K562 (cell line): ENCODE data around the gene PSMG3. TPM values are rescaled to one million over a fixed set of nuclear protein-coding genes. Genes with fewer than 3 reads are reported as not detected.

ENCODE experiments used
- ATAC-seq: fragments of 200-7000 bp; cut with Tn5 transposase; 3 replicates; pipeline ENCODE4 v1.9.1; 2020; ENCODE audit warnings: moderate library complexity
- BruUV-seq: library from RNA; stranded (reverse); fragments of 400-500 nt; replicated peaks from 2 replicates; lab custom pipeline; 2021; lab: Mats Ljungman, UMichigan
- CTCF ChIA-PET: fragments of 300-600 bp; formaldehyde crosslinking; extraction: SDS; loops from one replicate; lab custom pipeline; 2021; ENCODE audit warnings: low intra/inter-chr PET ratio; lab: Yijun Ruan, JAX
- POLR2A ChIA-PET: fragments of 300-600, 350-650 bp; sonication (Branson Sonifier 250); formaldehyde crosslinking; extraction: SDS; loops from one replicate; lab custom pipeline; 2021; ENCODE audit warnings: antibody characterized with exemption, inconsistent platforms; lab: Yijun Ruan, JAX
- DNase-seq, 4 experiments: peaks; one replicate each; pipeline versions ENCODE4 v3.0.0 to v3.0.0-alpha.2; 2011 to 2018; ENCODE audit warnings: low spot score in 3 of 4, mixed read lengths in 3 of 4; ENCODE audit errors: extremely low read depth in 1 of 4
- FAIRE-seq: peaks from 2 replicates; lab custom pipeline; 2011; peaks lifted over from hg19 to GRCh38; lab: Jason Lieb, UNC
- H2AFZ ChIP-seq: 2 replicates; pipeline ENCODE4 v1.6.0; 2011; ENCODE audit warnings: low read depth, low read length, control low read depth, inconsistent platforms
- H3K27ac ChIP-seq: fragments of 200-600 bp; 3 replicates; pipeline ENCODE4 v1.8.0; 2011; ENCODE audit warnings: low read depth, mild to moderate bottlenecking, control low read depth, inconsistent platforms, low read length, moderate library complexity, mixed read lengths; ENCODE audit errors: extremely low read depth
- H3K27me3 ChIP-seq, 2 experiments: fragments of 300-600 bp in 1 of 2; 2 replicates in 1 of 2; 3 replicates in 1 of 2; pipeline versions ENCODE4 v1.6.0 to v1.8.0; 2011; ENCODE audit warnings: inconsistent platforms in 2 of 2, low read length in 2 of 2, mild to moderate bottlenecking in 1 of 2, mixed read lengths in 1 of 2, moderate library complexity in 1 of 2; ENCODE audit not compliant: control insufficient read depth in 2 of 2, insufficient read depth in 2 of 2
- H3K36me3 ChIP-seq: fragments of 300-600 bp; 3 replicates; pipeline ENCODE4 v1.8.0; 2011; ENCODE audit warnings: mild to moderate bottlenecking, low read length, inconsistent platforms; ENCODE audit not compliant: control insufficient read depth, insufficient read depth
- H3K4me1 ChIP-seq, 2 experiments: fragments of 200-600 bp in 1 of 2; replicated peaks in 1 of 2; 2 replicates in 1 of 2; 3 replicates in 1 of 2; pipeline versions ENCODE4 v1.5.1 to v1.8.0; 2011; ENCODE audit warnings: inconsistent platforms in 2 of 2, low read length in 2 of 2, mild to moderate bottlenecking in 1 of 2, mixed read lengths in 1 of 2, moderate library complexity in 1 of 2; ENCODE audit not compliant: control insufficient read depth in 2 of 2, insufficient read depth in 2 of 2
- H3K4me2 ChIP-seq: 2 replicates; pipeline ENCODE4 v1.6.1; 2011; ENCODE audit warnings: low read length, control low read depth, inconsistent platforms, mixed read lengths; ENCODE audit not compliant: insufficient read depth
- H3K4me3 ChIP-seq: fragments of 200-600 bp; sonication (generic), shearing (Covaris generic); 2 replicates; pipeline ENCODE4 v1.5.1; 2016; ENCODE audit warnings: control low read depth, inconsistent platforms
- H3K79me2 ChIP-seq: fragments of 200-600 bp; 3 replicates; pipeline ENCODE4 v1.8.0; 2011; ENCODE audit warnings: low read length, inconsistent platforms; ENCODE audit not compliant: control insufficient read depth, insufficient read depth
- H3K9ac ChIP-seq, 2 experiments: 2 replicates each; pipeline versions ENCODE4 v1.6.0 to v1.6.1; 2011; ENCODE audit warnings: low read depth in 2 of 2, low read length in 2 of 2, control low read depth in 1 of 2, inconsistent platforms in 1 of 2, mild to moderate bottlenecking in 1 of 2, mixed read lengths in 1 of 2; ENCODE audit not compliant: insufficient read depth in 1 of 2
- H3K9me1 ChIP-seq: one replicate; pipeline ENCODE4 v1.6.0; 2011; ENCODE audit warnings: inconsistent platforms, mild to moderate bottlenecking, low read length, moderate library complexity; ENCODE audit not compliant: control insufficient read depth, insufficient read depth
- H3K9me3 ChIP-seq: replicated peaks from 2 replicates; pipeline ENCODE4 v1.5.1; 2011; ENCODE audit warnings: low read depth, low read length, inconsistent platforms; ENCODE audit not compliant: control insufficient read depth, insufficient read depth
- H4K20me1 ChIP-seq: replicated peaks from 2 replicates; pipeline ENCODE4 v1.6.1; 2011; ENCODE audit warnings: low read length, inconsistent platforms, mixed read lengths; ENCODE audit not compliant: control insufficient read depth, insufficient read depth
- ARID4B ChIP-seq: sonication (generic); formaldehyde crosslinking; IDR thresholded peaks from 2 replicates; pipeline ENCODE4 v1.8.0; 2022; ENCODE audit warnings: mild to moderate bottlenecking, missing genetic modification reagents
- ATF6 ChIP-seq: sonication (generic); formaldehyde crosslinking; IDR thresholded peaks from 2 replicates; pipeline ENCODE4 v1.4.0; 2020; ENCODE audit warnings: mild to moderate bottlenecking, missing genetic modification reagents
- CBX8 ChIP-seq: fragments of 200-600 bp; sonication (generic); IDR thresholded peaks from 2 replicates; pipeline ENCODE4 v1.6.1; 2012; ENCODE audit warnings: borderline replicate concordance, mixed run types, low read depth, mild to moderate bottlenecking, moderate library complexity, mixed read lengths, low read length, control low read depth, inconsistent platforms; ENCODE audit not compliant: poor library complexity, severe bottlenecking; ENCODE audit errors: extremely low read depth
- CEBPG ChIP-seq, 3 experiments: fragments of 200-800 bp in 1 of 3; sonication (Bioruptor generic) in 1 of 3; sonication (generic) in 1 of 3; formaldehyde crosslinking in 1 of 3; IDR thresholded peaks in 2 of 3; conservative IDR thresholded peaks in 1 of 3; 2 replicates each; pipeline versions ENCODE4 v1.6.1 to v1.8.0; 2016 to 2022; ENCODE audit warnings: missing compliant biosample characterization in 2 of 3, missing genetic modification characterization in 2 of 3, mild to moderate bottlenecking in 1 of 3, missing genetic modification reagents in 1 of 3
- CREB1 ChIP-seq, 2 experiments: sonication (generic) in 1 of 2; formaldehyde crosslinking in 1 of 2; IDR thresholded peaks; 2 replicates each; pipeline versions ENCODE4 v1.6.1 to v1.8.0; 2012 to 2022; ENCODE audit warnings: inconsistent platforms in 1 of 2, mild to moderate bottlenecking in 1 of 2, missing genetic modification reagents in 1 of 2, moderate library complexity in 1 of 2
- CTBP1 ChIP-seq: fragments of 450-650 bp; IDR thresholded peaks from 2 replicates; pipeline ENCODE4 v1.6.1; 2016; ENCODE audit warnings: borderline replicate concordance
- NCOA1 ChIP-seq: fragments of 450-650 bp; IDR thresholded peaks from 2 replicates; pipeline ENCODE4 v1.6.1; 2016; ENCODE audit warnings: low read depth
- NR2C2 ChIP-seq, 2 experiments: fragments of 200-800 bp in 1 of 2; sonication (Bioruptor generic) in 1 of 2; sonication (generic) in 1 of 2; formaldehyde crosslinking in 1 of 2; IDR thresholded peaks; 2 replicates each; pipeline versions ENCODE4 v1.6.1 to v1.8.0; 2016 to 2022; ENCODE audit warnings: mild to moderate bottlenecking in 1 of 2, missing compliant biosample characterization in 1 of 2, missing genetic modification characterization in 1 of 2, missing genetic modification reagents in 1 of 2
- RBM34 ChIP-seq: fragments of 200-400 bp; formaldehyde crosslinking; IDR thresholded peaks from 2 replicates; pipeline ENCODE4 v1.6.1; 2018; ENCODE audit warnings: low read length, borderline replicate concordance; ENCODE audit not compliant: insufficient read depth
- VEZF1 ChIP-seq: fragments of 200-800 bp; sonication (Bioruptor generic); IDR thresholded peaks from 2 replicates; pipeline ENCODE4 v1.6.1; 2017; ENCODE audit warnings: missing genetic modification characterization, missing compliant biosample characterization
- ZNF589 ChIP-seq: fragments of 200-800 bp; sonication (Bioruptor generic); IDR thresholded peaks from 2 replicates; pipeline ENCODE4 v1.6.1; 2016; ENCODE audit warnings: low read depth, missing genetic modification characterization, missing compliant biosample characterization
- ZNF75A ChIP-seq: fragments of 450-650 bp; formaldehyde crosslinking; IDR thresholded peaks from 2 replicates; pipeline ENCODE4 v1.4.0; 2020; ENCODE audit warnings: mild to moderate bottlenecking
- WGBS: fragments of 100-300 bp; shearing (Covaris generic); methylation state at CpG from one replicate; pipeline ENCODE4 v1.1.6; 2016; ENCODE audit warnings: low coverage, mixed read lengths; ENCODE audit not compliant: insufficient coverage; ENCODE audit errors: missing lambda C conversion rate; 5-methylcytosine and 5-hydroxymethylcytosine counted together
- in situ Hi-C: fragments of 300-500 bp; cut with MboI; formaldehyde crosslinking; loops from 4 replicates; pipeline ENCODE4 v1.15.0; 2018; ENCODE audit warnings: inconsistent platforms, mixed read lengths
- intact Hi-C: fragments of 100-400 bp; cut with micrococcal nuclease; formaldehyde crosslinking; loops from 2 replicates; pipeline ENCODE4 v1.14.2; 2022
- polyA plus RNA-seq, 8 experiments: library from polyadenylated mRNA; depleted of rRNA in 4 of 8; stranded (reverse) in 5 of 8; unstranded in 3 of 8; fragments of >200 nt; fragmentation: Nextera tagmentation in 2 of 8; fragmentation: Illumina TruSeq in 1 of 8; extraction: Ambion mirVana in 2 of 8; extraction: Trizol in 1 of 8; gene quantifications; 2 replicates each; pipeline versions ENCODE4 v1.2.1 to v1.2.3, GENCODE V29; 2011 to 2014; ENCODE audit warnings: inconsistent platforms in 1 of 8, missing spikeins in 1 of 8
- total RNA-seq, 7 experiments: library from RNA; depleted of rRNA in 6 of 7; stranded (reverse); fragments of >200 nt in 6 of 7; fragmentation: Illumina TruSeq in 2 of 7; extraction: Trizol in 2 of 7; gene quantifications; 2 replicates each; pipeline versions ENCODE4 v1.2.1 to v1.2.3, GENCODE V29; 2011 to 2021; ENCODE audit warnings: low replicate concordance in 1 of 7

The PSMG3 gene
- total and polyA plus RNA-seq, 9 of the 15 experiments (the other 6 are each of a cell fraction or from before 2014, with no cell fraction given), result 34.8 to 122 (median 80.1) TPM

- H3K27ac ChIP-seq, result peak overlapping the region; percentile 59
- H4K20me1 ChIP-seq, result peaks cover 53% of the 10 kb centered on the region
- DNase-seq (no peak), FAIRE-seq (peak; percentile 26), ATAC-seq (peak; percentile 1; the same call in 2 of the 3 replicates)
- H3K4me1 ChIP-seq, result peaks cover 45 to 82% of the 10 kb centered on the region in 2 experiments
- H3K4me2 ChIP-seq, result peak overlapping the region; percentile 55
- no TSS peak for BruUV-seq
- no peaks in the 10 kb centered on the region for H3K9me3 ChIP-seq
- in situ Hi-C loops (no loop called here), intact Hi-C loops (no loop called here)
- no peak overlapping the region for H3K4me3 ChIP-seq
- WGBS, result 35% methylated on average over 7 of the region's 9 CpGs
- H3K79me2 ChIP-seq, result peaks cover 68% of the 10 kb centered on the region
- CTCF ChIA-PET, result no interaction called here
- POLR2A ChIA-PET, result interaction anchor here (0.6 to 1.7 kb wide), 9 partner anchors 9 to 486 kb away, joined by 3 to 6 read pairs (median 3); no protein-coding TSS in a partner anchor
- peaks cover 19% of the 10 kb centered on the region; the same call in 2 of the 3 replicates for H3K36me3 ChIP-seq
- H3K9me1 ChIP-seq, result peaks cover 9% of the 10 kb centered on the region
- H3K9ac ChIP-seq, result peak overlapping the region; percentile 10 to 84; a peak in 3 of 4 replicates
- peaks cover 3 to 4% of the 10 kb centered on the region in 2 experiments; a peak in 3 of 5 replicates for H3K27me3 ChIP-seq
- H2AFZ ChIP-seq, result no peak overlapping the region
- 0 out of 2 replicates have a peak, but pooled peaks have one; percentile 15 for TF ChIP-seq CEBPG (CRISPR knock-in tag; IDR thresholded peaks at IDR 0.05)
- no peak for TF ChIP-seq CEBPG (tag; conservative IDR thresholded peaks at IDR 0.05 in 1 of 2, IDR thresholded peaks at IDR 0.05 in 1 of 2)
- TF ChIP-seq RBM34, result no peak
- TF ChIP-seq CREB1 (IDR thresholded peaks at IDR 0.05), result no peak
- peak; percentile 31; the same call in 1 of the 2 replicates for TF ChIP-seq CREB1 (CRISPR knock-in tag; IDR thresholded peaks at IDR 0.05)
- TF ChIP-seq ZNF75A (CRISPR knock-in tag), result no peak
- TF ChIP-seq CTBP1, result no peak
- TF ChIP-seq ATF6, result no peak
- TF ChIP-seq NCOA1, result no peak
- TF ChIP-seq CBX8, result no peak
- peak; percentile 15; the same call in 1 of the 2 replicates for TF ChIP-seq ZNF589
- peak; percentile 26; the same call in 1 of the 2 replicates for TF ChIP-seq ARID4B (CRISPR knock-in tag)
- 0 out of 2 replicates have a peak, but pooled peaks have one; percentile 44 for TF ChIP-seq NR2C2 (CRISPR knock-in tag; IDR thresholded peaks at IDR 0.05)
- no peak for TF ChIP-seq NR2C2 (tag; IDR thresholded peaks at IDR 0.05)
- 0 out of 2 replicates have a peak, but pooled peaks have one; percentile 28 for TF ChIP-seq VEZF1 (CRISPR knock-in tag)
These were observed 36.6 kb downstream of the PSMG3 start for GRCh38 chr7:1533255-1533546.
